AG04449 (cell line): Measurements from ENCODE around the gene PAN3.
"Not testable (repeated sequence)": the region's sequence is repeated elsewhere in the genome, so short reads cannot be mapped to it uniquely, and the experiment has no call there.

Experiments used
- CTCF ChIA-PET: fragments of 350-600 bp; formaldehyde crosslinking; extraction: SDS; loops from one replicate; lab custom pipeline; 2021; ENCODE audit warnings: antibody characterized with exemption; lab: Yijun Ruan, JAX
- POLR2A ChIA-PET: fragments of 400-600, 350-600 bp; formaldehyde crosslinking; extraction: SDS; loops from one replicate; lab custom pipeline; 2020; ENCODE audit warnings: antibody characterized with exemption, inconsistent platforms; lab: Yijun Ruan, JAX
- DNase-seq: peaks from one replicate; pipeline ENCODE4 v3.0.0-alpha.2; 2010; ENCODE audit warnings: low read depth, low spot score
- H3K4me3 ChIP-seq: 2 replicates; pipeline ENCODE4 v1.5.1; 2011; ENCODE audit warnings: low read depth, mild to moderate bottlenecking, control low read depth, low read length
- CTCF ChIP-seq: IDR thresholded peaks from one replicate; pipeline ENCODE4 v1.5.1; 2011; ENCODE audit warnings: mild to moderate bottlenecking, moderate library complexity, low read length, control low read depth, inconsistent platforms; ENCODE audit not compliant: insufficient read depth; ENCODE audit errors: missing control alignments

The PAN3 gene

DNA sequence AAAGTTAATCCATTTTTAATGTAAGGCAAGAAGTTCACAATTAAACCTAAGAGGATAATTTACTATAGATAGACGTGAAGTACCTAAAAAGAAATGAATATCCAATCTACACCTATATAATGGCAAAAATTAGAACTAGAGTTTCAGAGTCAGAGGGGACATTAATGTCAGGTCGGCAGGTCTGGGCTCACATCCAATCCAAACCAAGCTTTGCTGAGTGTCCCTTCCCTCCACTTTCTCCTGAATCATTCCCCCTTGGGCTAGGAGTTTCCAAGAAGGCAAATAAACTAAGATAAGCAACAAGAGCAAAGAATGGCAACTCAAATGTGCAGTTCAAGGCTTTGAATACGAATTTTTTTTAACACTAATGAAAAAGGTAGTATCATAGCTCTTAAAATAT, 40.8 kb upstream of the PAN3 start:
- POLR2A ChIA-PET = no interaction called here

DNA sequence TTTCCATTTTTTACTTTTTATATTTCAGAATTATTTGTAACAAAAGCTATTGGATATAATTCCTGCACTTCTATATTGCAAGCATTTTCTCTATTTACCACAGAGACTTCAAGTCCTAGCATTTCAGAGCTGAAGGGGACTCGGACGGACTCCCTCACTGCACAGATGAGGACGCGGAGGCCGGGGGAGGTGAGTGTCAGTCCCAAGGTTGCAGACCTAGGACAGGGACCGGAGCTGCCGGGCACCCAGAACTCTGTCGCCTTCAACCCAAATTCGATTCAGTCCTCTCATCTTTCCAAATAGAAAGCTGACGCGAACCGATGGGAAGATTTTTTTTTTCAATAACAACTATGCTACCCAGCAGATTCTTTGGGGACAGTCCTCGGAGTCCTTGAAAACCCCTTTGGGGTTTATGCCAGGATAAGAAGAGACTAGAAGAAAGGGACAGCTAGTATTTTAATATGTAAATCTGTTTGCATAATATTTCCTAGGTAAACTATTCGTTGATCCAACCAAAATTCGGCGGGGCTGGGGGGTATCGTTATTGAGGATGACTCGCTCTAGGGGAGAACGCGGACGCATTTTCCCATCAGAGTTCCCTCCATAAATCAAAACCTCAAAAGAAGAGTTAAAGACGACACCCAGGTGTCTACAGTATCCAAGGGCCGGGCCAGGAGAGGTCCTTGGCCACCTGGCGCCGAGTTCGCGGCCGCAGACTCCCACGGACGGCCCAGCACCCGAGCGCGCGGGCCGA, 38.8 kb upstream of the PAN3 start:
- POLR2A ChIA-PET = no interaction called here
- no peak for DNase-seq
- H3K4me3 ChIP-seq = no peak overlapping the region

More for the DNA sequence above, 40.8 kb upstream of the PAN3 start:
- DNase-seq = no peak
- no peak for TF ChIP-seq CTCF
- CTCF ChIA-PET = no interaction called here
- no peak overlapping the region for H3K4me3 ChIP-seq

DNA sequence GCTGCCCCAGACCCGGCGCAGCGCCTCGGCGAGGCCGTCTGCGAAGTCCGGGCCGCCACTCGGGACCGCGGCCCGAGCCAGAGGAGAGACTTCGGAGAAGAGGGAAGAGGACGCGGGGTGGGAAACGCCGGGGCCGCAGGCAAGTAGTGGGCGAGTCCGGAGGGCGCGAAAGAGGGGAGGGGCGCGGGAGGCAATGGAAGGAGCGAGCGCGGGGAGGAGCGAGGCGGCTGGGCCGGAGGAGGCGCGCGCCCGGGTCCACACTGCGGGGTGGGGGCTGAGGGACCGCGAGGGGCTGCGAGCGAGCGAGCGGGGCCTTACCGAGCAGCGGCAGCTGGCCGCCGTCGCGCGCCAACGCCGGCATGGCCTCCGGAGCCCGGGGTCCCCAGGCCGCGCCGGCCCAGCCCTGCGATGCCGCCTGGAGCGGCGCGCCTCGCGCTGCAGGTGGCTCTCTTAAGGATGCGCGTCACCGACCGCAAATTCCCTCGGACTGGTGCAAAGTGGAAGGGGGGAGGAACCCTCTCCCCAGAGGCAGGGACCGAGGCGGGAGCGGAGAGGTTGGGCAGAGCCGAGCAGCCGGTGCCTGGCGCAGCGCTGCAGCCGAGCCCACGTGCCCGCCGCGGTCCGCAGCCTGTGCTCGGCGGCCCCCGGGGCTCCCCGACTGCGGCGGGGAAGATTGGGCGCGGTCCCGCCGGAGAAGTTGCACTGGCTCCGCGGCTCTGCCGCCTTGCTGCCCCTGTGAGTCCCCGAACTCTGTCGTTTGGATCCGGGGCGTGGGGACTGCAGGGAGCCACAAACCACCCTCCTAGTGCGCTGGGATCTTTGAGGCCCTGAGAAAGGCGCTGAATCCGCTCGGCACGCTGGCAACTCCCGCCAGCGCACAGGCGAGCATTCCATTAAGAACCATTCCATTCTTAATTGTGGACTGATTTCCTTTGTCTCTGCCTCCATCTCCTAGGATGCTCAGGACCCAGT, 37.9 kb upstream of the PAN3 start, which contains the start of gene FLT3:
Gene FLT3, minus strand, starts transcription at position 427 of the 972 bp plus-strand sequence. Its CDS starts 66 bp downstream, at position 361.
- TF ChIP-seq CTCF = no peak
- no peak for DNase-seq
- peak within 1 kb of the TSS; percentile 33 for H3K4me3 ChIP-seq
- CTCF ChIA-PET = no interaction called here
- POLR2A ChIA-PET = no interaction called here

More for the DNA sequence above, 38.8 kb upstream of the PAN3 start:
- TF ChIP-seq CTCF = no peak
- CTCF ChIA-PET = no interaction called here

- H3K4me3 ChIP-seq, CTCF ChIA-PET, DNase-seq, POLR2A ChIA-PET: not testable (repeated sequence)
These were observed 36.5 kb upstream of the PAN3 start for GRCh38 chr13:28101886-28102285.

GRCh38 chr13:28106976-28107375, 31.4 kb upstream of the PAN3 start:
- no peak for TF ChIP-seq CTCF
- no peak for DNase-seq
- ChIA-PET CTCF (no interaction called here), POLR2A (no interaction called here)
- no peak overlapping the region for H3K4me3 ChIP-seq

DNA sequence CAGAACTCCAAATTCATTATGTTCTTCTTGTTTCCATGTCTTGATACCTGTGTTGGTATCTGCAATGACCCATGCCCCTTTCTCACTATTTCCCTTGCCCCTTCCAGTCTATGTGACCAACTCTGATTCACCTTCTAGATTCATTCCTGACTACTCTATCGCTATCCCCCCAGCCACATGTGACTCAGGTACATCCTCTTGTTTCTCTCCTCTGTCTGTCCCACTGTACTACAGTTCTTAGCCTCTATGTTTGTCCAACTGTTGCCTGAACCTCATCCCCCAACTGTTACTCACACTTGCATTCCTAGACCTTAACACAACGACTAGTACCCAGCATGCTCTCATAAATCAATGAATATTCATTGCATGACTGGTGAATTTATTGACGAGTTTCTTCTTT, 27.9 kb upstream of the PAN3 start:
- CTCF ChIA-PET = no interaction called here
- no peak overlapping the region for H3K4me3 ChIP-seq
- POLR2A ChIA-PET = no interaction called here
- TF ChIP-seq CTCF = no peak
- DNase-seq = no peak
